Measurements from ENCODE around the gene ARMS2.

- TF ChIP-seq CTCF (IDR thresholded peaks at IDR 0.05): no peak
- no peak for TF ChIP-seq POLR2A (IDR thresholded peaks at IDR 0.05)
Observed at GRCh38 chr10:122475591-122476332, 21.3 kb downstream of the ARMS2 start.

All from ovary (tissue), 3 donors.